HG03060 (cell line): ENCODE measurements around the gene DSTYK.
"Not testable (repeated sequence)": the region's sequence is repeated elsewhere in the genome, so short reads cannot be mapped to it uniquely, and the experiment has no call there.

ENCODE experiments used
- ATAC-seq: cut with Tn5 transposase; IDR thresholded peaks from one replicate; pipeline ENCODE4 v1.9.1; 2021; ENCODE audit warnings: low read depth, moderate number of reproducible peaks; ENCODE audit not compliant: unreplicated experiment

Gene DSTYK

GRCh38 chr1:205241366-205242030 lies 30.0 kb upstream of the DSTYK start:
- no peak for ATAC-seq

GRCh38 chr1:205240569-205240968 lies 29.1 kb upstream of the DSTYK start:
- no peak for ATAC-seq

GRCh38 chr1:205240118-205240517 lies 28.6 kb upstream of the DSTYK start:
- no peak for ATAC-seq

GRCh38 chr1:205239078-205239477 lies 27.6 kb upstream of the DSTYK start:
- ATAC-seq = no peak

GRCh38 chr1:205237526-205238484 lies 26.3 kb upstream of the DSTYK start:
- no peak for ATAC-seq

GRCh38 chr1:205236951-205237475 lies 25.5 kb upstream of the DSTYK start:
- ATAC-seq = no peak

GRCh38 chr1:205236526-205236925 lies 25.0 kb upstream of the DSTYK start:
- ATAC-seq = no peak

GRCh38 chr1:205235951-205236350 lies 24.4 kb upstream of the DSTYK start:
- ATAC-seq = no peak

- not testable (repeated sequence) for ATAC-seq
Measured at GRCh38 chr1:205233986-205234385, 22.5 kb upstream of the DSTYK start.

GRCh38 chr1:205232945-205233397 lies 21.5 kb upstream of the DSTYK start:
- no peak for ATAC-seq

GRCh38 chr1:205232127-205232820 lies 20.8 kb upstream of the DSTYK start:
- no peak for ATAC-seq

- ATAC-seq = no peak
Measured at GRCh38 chr1:205230982-205231381, 19.5 kb upstream of the DSTYK start.

GRCh38 chr1:205229916-205230700 lies 18.6 kb upstream of the DSTYK start:
- ATAC-seq = no peak

- ATAC-seq = no peak
Measured at GRCh38 chr1:205229399-205229871, 17.9 kb upstream of the DSTYK start.

- ATAC-seq = no peak
Measured at GRCh38 chr1:205228093-205228521, 16.6 kb upstream of the DSTYK start.

- ATAC-seq = no peak
Measured at GRCh38 chr1:205227584-205228013, 16.1 kb upstream of the DSTYK start, which contains the start of gene TMCC2. Gene TMCC2 (plus strand): TSS chr1:205227946. CDS start chr1:205228565, 619 bp downstream.

- no peak for ATAC-seq
Measured at GRCh38 chr1:205226868-205227583, 15.5 kb upstream of the DSTYK start.

GRCh38 chr1:205225901-205226765 lies 14.6 kb upstream of the DSTYK start:
- ATAC-seq = no peak
